Measurements from ENCODE around the gene GMPR.
"Not testable (repeated sequence)": the region's sequence is repeated elsewhere in the genome, so short reads cannot be mapped to it uniquely, and the experiment has no call there.

The GMPR gene

DNA sequence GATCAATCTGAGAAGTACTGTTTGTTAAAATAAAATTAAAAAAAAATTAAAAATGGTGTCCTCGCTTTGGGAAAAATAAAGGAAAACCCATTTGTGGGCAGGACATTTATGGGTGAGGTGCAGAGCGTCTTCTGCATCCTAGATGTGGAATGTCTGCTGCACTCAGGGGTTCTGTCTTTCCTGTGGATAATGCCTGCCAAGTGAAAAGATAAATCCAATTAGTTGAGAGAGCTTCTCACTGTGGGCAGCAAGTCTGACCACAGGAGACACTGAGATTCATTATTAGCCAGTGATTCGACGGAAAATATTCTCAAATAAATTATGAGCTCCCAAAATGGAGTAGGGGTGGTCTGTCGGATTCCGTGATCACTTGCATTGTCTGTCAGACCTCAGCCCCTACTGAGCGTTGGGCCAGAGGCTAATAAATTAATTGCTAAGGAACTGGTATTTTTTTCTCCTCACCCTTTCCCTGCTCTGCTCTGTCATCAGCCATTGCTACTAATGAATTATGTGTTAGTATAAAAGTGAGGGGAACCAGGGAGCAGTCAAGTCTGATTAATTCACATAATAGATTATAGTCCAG, 10.0 kb downstream of the GMPR start:
- no peak for DNase-seq (ENCODE audit: low read depth)

DNA sequence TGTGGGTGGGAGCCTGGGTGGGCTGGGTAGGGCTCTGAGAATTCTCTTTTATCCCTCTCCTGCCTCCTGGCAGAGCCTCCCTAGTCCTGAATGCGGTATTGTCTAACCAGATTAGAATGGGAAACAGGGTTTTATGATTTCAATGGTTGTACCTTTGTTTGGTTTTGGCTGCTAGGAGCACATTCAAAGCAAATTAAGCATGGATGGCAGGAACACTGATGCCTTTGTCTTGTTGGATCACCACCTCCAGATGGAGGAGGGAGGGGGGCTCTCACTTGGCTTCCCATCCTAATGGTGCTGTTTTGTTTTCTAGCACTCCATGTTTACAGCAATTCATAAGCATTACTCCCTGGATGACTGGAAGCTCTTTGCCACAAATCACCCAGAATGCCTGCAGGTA, 11.6 kb downstream of the GMPR start:
- no peak for DNase-seq (ENCODE audit: low read depth)

DNA sequence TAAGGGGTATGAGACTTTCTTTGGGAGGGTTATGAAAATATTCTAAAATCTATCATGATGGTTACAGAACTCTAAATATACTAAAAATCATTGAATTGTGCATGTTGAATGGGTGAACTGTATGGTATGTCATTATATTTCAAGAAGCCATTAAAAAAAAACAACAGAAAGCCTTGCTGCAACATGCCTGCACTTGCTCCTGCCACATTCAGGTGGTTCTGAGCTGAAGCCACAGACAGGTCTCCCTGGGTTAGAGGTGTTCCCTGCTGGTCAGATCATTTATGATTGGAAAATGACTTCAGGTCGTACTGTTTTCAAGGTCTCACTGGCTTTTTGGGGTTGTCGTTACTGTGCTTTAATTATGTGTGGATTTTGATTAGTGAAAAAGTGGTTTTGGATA, 13.3 kb downstream of the GMPR start:
- DNase-seq (ENCODE audit: low read depth), result no peak

DNA sequence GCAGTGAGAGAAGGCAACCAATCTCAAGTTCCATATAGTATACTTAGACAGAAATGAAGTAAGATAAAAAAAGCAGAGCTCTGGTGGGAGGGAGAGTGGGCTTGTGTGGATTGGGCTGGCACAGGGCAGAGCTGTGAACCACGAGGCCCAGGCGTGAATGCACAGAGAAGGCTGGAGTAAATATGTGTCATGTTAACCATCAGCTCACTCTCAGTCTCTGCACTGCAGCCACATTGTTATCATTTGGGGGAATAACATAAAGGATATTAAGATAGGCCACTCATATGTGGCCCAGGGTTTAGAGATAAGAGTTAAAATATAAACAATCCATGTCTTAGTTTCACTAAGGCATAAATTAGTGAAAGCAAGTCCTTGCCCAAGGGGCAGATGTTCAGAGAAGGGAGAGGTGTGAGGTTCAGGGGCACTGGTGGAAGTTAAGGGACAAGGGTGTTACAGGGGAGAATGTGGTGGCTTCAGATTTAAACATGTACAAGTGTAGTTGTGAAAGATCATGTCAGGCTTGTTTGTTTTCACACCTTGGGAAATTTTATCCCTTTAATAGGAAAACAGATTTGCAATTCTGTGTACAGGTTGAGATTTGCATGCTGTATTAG, 14.4 kb downstream of the GMPR start:
- no peak for DNase-seq (ENCODE audit: low read depth)

DNA sequence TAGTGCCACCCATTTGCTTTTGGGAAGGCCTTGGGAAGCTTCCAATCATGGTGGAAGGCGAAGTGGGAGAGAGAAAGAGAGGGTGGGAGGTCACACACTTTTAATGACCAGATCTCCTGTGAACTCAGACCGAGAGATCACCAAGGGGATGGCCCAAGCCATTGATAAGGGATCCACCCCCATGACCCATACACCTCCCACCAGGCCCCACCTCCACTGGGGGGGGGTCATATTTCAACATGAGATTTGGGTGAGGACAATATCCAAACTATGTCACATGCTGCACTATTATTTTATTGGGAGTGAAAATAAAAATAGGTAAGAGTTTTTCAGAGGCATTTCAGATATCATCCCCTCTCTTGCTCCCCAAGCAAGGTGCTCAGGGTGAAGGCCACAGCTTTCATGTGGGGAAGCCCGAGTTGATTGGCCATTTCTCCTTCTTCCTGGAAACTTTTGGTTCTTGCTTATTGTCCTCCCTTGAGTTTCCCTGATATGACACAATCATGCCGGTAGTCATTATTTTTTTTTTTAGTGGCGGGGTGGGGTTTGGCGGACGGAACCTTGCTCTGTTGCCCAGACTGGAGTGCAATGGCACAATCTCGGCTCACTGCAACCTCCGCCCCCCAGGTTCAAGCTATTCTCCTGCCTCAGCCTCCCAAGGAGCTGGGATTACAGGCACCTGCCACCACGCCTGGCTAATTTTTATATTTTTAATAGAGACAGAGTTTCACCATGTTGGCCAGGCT, 15.2 kb downstream of the GMPR start:
- DNase-seq (ENCODE audit: low read depth), result no peak

DNA sequence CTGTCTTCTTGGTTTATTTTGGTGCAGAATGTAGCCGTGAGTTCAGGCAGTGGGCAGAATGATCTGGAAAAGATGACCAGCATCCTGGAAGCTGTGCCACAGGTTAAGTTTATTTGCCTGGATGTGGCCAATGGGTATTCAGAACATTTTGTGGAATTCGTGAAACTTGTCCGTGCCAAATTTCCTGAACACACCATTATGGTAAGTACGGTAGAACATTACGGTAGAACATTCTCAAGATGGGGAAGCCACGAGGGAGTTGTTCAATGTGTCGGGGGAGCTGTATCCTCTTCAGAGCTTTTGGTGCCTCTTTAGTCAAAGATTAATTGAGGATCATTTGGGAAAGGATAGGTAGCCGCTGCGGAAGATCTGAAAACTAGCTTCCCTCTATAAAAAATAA, 16.1 kb downstream of the GMPR start:
- DNase-seq (ENCODE audit: low read depth), result no peak

DNA sequence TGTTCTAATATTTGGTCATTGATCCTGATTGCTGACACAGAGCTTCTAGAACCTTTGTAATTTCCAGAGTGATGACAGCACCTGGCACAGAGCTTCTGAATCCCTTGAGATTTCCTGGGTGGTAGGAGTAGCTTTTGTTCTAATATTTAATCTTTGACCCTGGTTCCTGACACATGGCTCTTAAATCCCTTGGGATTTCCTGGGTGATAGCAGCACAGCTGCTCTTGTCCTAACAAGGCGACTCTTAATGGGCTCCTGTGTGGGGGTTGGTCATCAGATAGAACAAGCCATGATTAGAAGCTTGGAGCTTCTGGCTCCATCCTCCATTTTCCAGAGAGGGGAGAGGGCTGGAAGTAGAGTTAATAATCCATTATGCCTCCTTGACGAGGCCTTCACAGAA, 18.4 kb downstream of the GMPR start:
- DNase-seq (ENCODE audit: low read depth), result no peak

DNA sequence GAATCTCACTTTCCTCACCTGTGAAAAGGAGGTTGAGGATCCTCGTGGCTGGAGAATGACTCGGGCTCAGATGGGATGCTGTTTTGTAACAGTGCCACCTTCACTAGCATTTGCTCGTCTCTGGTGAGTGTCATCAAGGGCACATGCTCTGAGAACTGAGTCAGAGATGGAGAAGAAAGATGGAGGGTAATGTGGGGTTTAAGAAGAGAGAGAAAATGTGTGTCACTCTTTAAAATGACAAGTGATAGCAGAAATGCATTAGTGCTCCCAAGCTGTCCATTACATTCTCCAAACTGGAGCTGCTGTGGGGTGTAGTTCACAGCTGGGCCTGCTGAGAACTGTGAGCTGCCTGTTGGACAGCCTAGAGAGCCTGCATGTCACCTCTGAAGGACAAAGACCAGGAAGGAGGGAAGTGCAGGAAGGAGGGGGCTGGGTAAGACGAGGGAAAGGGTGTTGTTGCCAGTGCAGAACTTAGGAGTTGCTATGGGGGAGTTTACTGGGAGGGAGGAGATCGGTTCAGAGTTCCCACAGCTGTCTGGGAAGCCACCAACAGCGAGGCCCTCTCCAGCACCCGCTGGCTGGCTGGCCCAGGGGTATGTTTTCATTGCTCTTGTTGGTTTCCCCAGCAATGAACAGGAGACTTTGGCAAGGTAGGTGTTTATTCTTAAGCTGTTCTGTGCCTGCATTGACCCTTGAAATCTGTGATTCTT, 19.8 kb downstream of the GMPR start:
- DNase-seq (ENCODE audit: low read depth), result no peak

DNA sequence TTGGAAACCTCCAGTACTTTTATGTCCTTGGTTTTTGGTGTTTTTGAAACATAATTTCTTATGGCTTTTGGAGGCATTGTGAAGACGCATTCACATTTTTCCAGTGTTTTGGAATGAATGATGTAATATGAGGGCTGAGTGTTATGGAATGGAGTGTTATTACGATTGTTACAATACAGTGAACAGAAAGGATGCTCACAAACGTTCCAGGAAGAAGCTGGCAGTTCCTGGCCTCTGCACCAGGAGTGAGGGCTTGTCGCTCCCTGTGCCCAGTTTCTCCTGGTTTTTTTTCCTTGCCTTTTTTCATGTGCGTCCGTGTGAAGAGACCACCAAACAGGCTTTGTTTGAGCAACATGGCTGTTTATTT, 20.3 kb downstream of the GMPR start:
- DNase-seq (ENCODE audit: low read depth), result no peak

DNA sequence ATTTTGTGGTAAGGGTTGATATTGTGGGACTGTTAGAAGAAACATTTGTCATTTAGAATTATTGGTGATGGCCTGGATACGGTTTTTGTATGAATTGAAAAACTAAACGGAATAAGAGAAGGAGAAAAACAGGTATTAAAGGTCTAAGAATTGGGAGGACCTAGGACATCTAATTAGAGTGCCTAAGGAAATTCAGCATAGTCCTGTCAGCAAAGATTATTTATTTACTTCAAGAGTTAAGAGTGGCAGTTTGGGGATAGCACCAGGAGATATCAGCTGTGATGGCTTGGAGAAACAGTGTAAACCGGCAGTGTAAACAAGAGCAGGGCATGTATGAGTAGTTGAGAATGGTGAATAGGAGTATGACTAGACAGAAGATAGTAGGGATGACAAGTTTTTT, 21.2 kb downstream of the GMPR start:
- DNase-seq (ENCODE audit: low read depth), result not testable (repeated sequence)

DNA sequence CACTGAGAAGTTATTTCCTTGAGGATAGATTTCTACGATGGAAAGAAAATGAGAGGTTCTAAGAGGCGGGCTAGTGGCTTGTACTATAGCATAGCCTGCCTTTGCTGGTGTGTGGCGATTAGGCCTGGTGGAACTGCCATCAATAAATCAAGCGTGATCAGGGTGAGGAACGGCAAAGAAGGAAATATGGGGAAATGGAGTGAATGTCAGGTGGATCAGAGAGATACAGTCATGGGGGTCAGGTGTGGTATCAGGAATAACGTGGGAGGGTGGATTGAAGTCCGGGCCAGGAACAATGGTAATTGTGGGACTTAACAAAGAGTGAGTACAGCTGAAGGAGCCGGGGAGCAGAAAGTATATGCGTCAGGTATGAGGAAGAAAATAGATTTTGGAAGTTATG, 22.2 kb downstream of the GMPR start:
- not testable (repeated sequence) for DNase-seq (ENCODE audit: low read depth)

DNA sequence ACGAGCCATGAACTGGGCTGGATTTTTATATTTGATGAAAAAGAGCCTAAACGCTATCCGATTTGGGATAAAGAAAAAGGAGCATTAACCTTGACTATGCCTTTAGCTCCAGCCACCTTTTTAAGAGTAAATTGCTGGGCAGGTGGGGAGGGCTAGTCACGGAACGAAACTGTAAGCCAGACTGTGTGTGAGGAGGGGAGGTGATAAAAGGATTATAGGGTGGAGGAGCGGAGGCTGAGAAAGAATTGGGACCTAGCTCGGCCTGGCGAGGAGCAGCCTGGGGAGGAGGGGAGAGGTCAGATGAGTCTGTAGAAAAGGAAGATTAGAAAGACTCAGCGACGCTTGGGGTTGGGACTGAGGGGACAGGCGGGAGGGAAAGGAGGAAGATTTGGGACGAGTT, 24.4 kb downstream of the GMPR start:
- not testable (repeated sequence) for DNase-seq (ENCODE audit: low read depth)

DNA sequence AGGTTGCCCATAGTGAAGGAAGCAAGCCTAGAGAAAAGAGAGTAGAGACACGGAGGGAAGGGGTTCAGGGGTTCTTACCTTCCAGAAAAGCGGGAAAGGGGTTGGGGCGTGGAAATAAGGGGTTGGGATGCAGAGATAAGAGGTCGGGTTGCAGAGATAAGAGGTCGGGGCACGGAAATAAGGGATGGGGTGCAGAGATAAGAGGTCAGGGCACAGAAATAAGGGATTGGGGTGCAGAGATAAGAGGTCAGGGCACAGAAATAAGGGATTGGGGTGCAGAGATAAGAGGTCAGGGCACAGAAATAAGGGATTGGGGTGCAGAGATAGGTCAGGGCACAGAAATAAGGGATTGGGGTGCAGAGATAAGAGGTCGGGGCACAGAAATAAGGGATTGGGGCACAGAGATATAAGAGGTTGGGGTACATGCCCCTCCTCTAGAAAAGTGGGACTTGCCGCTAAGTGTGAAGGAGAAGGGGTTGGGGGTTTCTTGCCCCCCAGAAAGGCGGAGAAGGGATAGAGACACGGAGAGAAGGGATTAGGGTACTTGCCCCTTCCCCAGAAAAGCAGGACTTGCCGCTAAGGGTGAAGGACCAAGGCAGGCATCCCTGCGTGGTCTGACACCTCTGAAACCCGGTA, 25.2 kb downstream of the GMPR start:
- not testable (repeated sequence) for DNase-seq (ENCODE audit: low read depth)

DNA sequence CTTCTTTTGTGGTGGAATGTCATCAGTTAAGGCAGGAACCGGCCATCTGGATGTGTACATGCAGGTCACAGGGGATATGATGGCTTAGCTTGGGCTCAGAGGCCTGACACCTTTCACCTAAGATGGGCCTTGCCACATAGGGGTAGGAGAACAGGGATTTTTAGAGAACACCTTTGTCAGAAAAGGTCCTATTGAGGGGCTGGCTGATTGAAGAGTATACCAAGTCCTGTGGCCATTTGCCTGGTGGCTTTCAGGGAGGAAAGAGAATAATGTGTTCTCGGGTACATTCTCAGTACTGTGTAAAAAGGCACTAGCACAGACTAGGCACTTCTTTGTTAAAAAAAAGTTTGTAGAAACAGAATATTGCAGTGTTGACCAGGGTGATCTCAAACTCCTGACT, 26.4 kb downstream of the GMPR start:
- no peak for DNase-seq (ENCODE audit: low read depth)

DNA sequence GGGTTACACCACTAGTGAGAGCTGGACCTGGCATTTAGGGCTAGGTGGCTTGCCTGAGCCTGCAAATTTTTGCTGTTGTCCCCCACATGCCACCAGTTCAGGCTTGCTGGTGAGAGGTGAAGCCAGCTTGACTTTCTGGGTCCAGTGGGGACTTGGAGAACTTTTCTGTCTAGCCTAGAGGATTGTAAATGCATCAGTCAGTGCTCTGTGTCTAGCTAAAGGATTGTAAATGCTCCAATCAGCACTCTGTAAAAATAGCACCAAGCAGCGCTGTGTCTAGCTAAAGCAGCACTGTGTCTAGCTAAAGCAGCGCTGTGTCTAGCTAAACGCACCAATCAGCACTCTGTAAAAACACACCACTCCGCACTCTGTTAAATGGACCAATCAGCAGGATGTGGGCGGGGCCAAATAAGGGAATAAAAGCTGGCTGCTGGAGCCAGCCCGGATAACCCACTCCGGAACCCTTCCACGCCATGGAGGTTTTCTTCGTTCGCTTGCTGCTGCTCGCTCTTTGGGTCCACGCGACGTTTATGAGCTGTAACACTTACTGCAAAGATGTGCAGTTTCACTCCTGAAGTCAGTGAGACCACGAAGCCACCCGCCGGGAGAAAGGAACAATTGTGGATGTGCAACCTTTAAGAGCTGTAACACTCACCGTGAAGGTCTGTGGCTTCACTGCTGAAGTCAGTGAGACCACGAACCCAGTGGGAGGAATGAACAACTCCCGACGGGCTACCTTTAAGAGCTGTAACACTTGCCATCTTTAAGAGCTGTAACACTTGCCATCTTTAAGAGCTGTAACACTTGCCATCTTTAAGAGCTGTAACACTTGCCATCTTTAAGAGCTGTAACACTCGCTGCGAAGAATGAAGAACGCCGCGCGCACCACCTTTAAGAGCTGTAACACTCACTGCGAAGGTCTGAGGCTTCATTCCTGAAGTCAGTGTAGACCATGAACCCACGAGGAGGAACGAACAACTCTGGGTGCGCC, 27.3 kb downstream of the GMPR start:
- no peak for DNase-seq (ENCODE audit: low read depth)

DNA sequence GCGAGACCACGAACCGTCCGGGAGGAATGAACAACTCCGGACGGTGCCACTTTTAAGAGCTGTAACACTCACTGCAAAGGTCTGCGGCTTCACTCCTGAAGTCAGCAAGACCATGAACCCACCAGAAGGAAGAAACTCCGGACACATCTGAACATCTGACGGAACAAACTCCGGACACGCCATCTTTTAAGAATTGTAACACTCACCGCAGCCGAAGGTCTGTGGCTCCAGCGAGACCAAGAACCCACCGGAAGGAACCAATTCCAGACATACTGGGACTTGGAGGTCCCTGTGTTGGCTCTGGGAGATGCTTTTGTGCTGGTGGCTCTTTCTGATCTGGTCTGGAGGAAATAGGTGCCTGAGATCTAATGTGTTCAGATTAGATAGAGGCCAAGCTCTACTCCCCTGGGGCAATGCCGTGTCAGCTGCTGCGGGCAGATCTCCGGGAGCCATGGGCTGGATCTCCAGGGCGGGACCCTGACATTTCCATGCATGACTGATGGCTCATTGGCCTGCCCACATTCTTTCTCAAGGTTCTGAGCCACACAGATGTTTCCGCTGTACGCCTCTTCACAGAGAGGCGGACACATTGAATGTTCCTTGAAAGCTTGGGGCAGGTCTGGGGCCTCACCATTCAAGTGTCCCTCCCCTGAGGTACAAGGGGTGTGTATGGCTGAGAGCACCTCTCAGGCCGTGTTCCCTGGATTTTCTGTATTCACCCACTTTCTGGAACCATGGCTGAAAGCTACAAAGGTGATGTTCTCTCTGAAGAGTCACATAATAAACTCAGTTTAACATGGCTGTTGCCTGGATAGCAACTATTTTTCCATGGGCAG, 29.3 kb downstream of the GMPR start:
- DNase-seq (ENCODE audit: low read depth), result no peak

DNA sequence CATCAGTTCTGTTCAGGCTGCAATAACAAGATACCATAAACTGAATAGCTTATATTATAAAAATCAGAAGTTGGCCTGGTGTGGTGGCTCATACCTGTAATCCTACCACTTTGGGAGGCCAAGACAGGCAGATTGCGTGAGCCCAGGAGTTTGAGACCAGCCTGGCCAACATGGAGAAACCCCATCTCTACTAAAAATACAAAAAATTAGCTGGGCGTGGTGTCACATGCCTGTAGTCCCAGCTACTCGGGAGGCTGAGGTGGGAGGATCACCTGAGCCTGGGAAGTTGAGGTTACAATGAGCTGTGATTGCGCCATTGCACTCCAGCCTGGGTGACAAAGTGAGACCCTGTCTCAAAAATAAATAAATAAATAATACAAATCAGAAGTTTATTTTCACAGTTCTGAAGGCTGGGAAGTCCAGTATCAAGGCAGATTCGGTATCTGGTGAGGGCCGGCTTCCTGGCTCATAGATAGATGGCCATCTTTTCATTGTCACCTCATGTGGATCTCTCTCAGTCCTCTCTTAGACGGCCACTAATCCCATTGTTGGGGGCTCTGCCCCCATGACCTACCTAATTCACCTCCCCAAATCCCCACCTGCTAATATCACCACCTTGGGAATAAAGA, 31.2 kb downstream of the GMPR start:
- DNase-seq (ENCODE audit: low read depth), result not testable (repeated sequence)

DNA sequence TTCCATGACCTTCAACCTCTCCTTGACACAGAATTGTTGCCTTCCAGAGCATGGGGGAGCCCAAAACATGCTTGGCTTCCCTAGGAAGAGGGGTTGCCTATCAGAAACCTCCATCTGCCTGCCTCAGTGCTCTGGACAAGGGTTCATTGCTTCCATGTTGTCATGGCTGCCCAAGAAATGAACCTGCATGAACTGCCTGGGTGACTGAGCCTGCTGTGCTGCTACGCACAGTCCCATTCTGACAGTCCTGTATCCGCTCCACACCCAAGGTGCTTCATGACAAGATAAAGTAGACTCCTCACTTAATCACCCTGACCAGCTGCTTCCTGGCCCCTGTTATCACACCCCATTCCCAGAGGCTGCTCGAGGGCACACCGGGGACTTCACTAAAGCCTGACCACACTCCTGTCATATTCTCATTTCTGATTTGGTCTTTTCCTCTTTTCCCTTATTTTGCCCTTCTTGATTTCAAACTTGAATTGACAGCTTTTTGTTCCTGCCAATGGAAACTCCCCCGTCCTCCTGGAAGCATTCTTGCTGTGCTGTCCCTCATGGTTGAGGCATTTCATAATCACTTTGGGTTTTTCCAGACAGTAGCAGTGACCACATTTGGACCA, 31.9 kb downstream of the GMPR start:
- no peak for DNase-seq (ENCODE audit: low read depth)

DNA sequence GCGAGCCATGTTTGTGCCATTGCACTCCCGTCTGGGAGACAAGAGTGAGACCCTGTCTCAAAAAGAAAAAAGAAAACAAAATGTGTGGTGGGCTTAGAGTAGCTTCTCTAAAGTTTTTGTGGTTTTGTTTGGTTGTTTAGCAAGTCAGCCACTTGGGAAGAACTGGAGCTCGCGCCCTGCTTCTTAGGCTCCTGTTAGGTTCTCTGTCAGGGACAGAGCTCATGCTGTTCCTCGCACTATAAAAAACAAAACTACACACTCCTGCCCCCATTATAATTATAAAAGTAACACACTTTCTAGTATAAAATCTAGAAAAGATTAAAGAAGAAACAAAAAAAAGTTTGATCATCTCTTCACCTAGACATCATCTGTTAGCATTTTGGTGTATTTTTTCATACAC, 33.0 kb downstream of the GMPR start:
- no peak for DNase-seq (ENCODE audit: low read depth)

DNA sequence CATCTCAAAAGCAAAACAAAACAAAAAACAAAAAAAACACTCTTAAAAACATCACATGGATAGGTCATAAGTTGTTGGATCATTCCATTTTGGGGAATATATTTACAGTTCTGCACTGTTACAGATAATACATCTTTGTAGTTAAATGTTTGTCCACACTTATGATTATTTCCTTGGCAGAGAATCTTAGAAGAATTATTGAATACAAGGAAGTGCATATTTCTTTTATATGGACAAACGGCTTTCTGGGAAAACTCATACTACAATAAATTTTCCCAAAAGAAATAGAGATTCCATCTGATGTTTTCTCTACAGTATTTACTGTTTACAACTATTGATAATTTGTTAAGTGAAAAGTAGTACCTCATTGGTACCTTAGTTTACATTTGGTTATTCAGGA, 33.8 kb downstream of the GMPR start:
- no peak for DNase-seq (ENCODE audit: low read depth)

Data from EH (cell line).